Panc1 (cell line): Measurements from ENCODE around the gene ADARB1.

Experiments
- CTCF ChIP-seq: fragments of 450-650 bp; IDR thresholded peaks from 2 replicates; pipeline ENCODE4 v1.5.1; 2017; ENCODE audit warnings: mild to moderate bottlenecking
- REST ChIP-seq, 2 experiments: IDR thresholded peaks; 2 replicates each; pipeline ENCODE4 v1.6.1; 2011 to 2012; ENCODE audit warnings: low read depth in 2 of 2, control low read depth in 1 of 2, low read length in 1 of 2, mild to moderate bottlenecking in 1 of 2, moderate library complexity in 1 of 2; ENCODE audit not compliant: insufficient read depth in 1 of 2
- TCF7L2 ChIP-seq: IDR thresholded peaks from 2 replicates; pipeline ENCODE4 v1.6.1; 2011; ENCODE audit warnings: mild to moderate bottlenecking, low read depth, low read length, inconsistent platforms

GRCh38 chr21:45263534-45263933 is 189.2 kb downstream of the ADARB1 start:
- TF ChIP-seq CTCF (no peak), TCF7L2 (no peak), REST (IDR thresholded peaks at IDR 0.05; ENCODE audit: insufficient read depth in 1 of 2, low read depth in 2 of 2, low read length in 1 of 2) (no peak)
